ENCODE measurements around the gene ASZ1. TPM values are rescaled to one million over a fixed set of nuclear protein-coding genes. Genes with fewer than 3 reads are reported as not detected.
A peak's percentile ranks its signal among the peaks of the same experiment; 100 is the strongest.
"Not testable (repeated sequence)": the region's sequence is repeated elsewhere in the genome, so short reads cannot be mapped to it uniquely, and the experiment has no call there.

ASZ1 gene, protein sequence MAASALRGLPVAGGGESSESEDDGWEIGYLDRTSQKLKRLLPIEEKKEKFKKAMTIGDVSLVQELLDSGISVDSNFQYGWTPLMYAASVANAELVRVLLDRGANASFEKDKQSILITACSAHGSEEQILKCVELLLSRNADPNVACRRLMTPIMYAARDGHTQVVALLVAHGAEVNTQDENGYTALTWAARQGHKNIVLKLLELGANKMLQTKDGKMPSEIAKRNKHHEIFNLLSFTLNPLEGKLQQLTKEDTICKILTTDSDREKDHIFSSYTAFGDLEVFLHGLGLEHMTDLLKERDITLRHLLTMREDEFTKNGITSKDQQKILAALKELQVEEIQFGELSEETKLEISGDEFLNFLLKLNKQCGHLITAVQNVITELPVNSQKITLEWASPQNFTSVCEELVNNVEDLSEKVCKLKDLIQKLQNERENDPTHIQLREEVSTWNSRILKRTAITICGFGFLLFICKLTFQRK
- total RNA-seq: not detected

- no peak for DNase-seq
Measured at GRCh38 chr7:117427258-117427701, at the start of gene ASZ1. Gene ASZ1 (minus strand): TSS chr7:117427493. CDS start chr7:117427460, 33 bp downstream.

GRCh38 chr7:117476557-117477215, 49.4 kb upstream of the ASZ1 start:
- DNase-seq: no peak

GRCh38 chr7:117472335-117472734, 45.0 kb upstream of the ASZ1 start:
- no peak for DNase-seq

- no peak for DNase-seq
Measured at GRCh38 chr7:117470777-117471176, 43.5 kb upstream of the ASZ1 start.

DNA sequence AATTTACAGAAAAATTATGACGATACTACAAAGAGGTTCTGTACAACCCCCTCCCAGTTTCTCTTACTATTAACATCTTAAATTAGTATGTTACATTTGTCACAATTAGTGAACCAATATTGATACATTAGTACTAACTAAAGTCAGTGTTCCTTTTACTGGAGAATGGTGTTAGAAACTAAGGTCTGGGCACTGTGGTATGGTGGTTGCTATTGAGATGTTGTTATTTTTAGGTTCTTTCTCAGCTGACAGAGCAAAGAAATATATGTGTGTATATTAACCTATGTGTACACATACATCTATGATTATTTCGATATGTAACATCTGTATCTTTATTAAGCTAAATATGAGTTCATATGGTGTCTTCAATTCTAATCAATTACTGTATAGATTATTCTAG, 40.9 kb upstream of the ASZ1 start:
- no peak for DNase-seq

DNA sequence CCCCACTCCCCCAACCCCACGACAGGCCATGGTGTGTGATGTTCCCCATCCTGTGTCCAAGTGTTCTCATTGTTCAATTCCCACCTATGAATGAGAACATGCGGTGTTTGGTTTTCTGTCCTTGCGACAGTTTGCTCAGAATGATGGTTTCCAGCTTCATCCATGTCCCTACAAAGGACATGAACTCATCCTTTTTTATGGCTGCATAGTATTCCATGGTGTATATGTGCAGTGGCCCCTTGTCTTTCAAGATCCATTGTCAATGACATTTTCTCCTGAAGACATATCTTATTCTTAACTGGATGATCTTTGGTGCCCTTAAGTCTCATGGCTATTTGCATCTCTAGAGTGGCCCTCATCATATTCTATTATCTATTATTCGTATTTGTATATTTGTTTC, 33.5 kb upstream of the ASZ1 start:
- not testable (repeated sequence) for DNase-seq

DNA sequence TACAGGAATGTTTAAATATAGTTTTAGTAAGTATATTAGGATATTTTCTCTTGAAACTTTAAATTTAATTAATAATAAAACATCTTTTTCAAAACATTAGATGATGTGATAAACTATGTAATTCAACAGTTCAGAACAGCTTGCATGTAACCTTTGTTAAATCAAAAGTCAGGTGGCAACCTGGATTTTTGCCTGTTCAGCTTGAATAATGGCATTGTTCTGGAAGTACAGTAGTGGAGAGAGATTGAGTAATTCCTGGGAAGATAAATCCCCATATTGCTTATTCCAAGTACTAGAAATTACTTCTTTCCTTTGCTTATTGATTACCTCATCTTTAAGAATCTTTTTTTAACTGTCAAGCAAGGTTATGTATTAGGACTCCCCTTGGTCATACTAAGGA, 32.4 kb upstream of the ASZ1 start:
- no peak for DNase-seq

DNA sequence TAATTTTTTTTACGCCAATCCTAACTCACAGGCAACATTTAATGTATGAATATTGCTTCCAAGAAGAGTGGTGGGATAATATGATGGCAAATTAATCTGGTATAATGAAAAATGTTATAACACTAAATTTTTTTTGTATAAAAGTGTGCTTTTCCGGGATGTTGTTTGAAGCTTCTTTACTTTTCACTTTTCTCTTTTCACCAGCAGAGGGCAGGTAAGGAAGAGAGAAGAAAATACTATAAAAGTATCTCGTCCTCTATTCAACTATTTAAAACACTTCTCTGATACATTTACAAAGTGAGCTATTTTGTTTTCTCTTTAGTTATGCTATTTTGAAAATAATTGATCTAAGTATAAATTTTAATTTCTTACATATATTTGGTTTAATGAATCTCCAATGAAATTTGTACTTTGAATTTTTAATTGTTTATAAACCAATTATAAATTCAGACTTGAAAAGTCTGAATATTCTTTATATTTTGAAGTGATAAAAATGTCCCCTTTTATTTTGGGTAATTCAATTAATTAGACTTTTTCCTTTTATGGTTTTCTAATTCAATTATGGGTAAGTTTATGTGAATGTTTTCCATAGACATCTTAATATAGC, 31.8 kb upstream of the ASZ1 start:
- DNase-seq: peak; percentile 50

GRCh38 chr7:117448655-117449054, 21.4 kb upstream of the ASZ1 start:
- DNase-seq: no peak

- DNase-seq: no peak
Measured at GRCh38 chr7:117446220-117446815, 19.0 kb upstream of the ASZ1 start.

GRCh38 chr7:117445206-117445605, 17.9 kb upstream of the ASZ1 start:
- DNase-seq: no peak

GRCh38 chr7:117444646-117445045, 17.4 kb upstream of the ASZ1 start:
- DNase-seq: no peak

DNA sequence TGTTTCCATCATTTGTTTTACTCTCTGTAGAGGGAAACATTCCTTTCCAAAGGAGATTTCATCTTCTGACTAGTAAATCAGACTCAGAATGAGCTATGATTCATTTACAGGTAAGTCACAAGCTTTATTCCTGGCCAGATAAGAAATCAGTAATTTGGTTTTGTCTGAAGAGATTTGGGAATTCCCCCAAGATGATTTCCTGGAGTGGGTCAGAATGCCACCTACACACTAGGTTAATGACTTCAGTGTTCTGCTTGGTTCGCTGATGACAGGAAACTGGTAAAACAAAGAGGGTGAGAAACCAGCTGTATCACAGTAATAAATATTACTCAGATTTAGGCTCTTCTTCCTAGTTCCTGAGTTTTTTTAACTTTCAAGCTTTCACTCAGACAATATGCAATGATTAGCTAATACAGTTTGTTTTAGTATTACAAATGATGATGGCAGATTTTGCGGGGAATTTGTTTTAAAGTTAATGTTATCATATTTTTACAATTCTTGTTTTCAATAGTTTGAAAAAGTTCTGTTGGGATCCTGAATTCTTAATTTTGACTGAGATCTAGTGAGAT, 8.3 kb upstream of the ASZ1 start:
- no peak for DNase-seq

DNA sequence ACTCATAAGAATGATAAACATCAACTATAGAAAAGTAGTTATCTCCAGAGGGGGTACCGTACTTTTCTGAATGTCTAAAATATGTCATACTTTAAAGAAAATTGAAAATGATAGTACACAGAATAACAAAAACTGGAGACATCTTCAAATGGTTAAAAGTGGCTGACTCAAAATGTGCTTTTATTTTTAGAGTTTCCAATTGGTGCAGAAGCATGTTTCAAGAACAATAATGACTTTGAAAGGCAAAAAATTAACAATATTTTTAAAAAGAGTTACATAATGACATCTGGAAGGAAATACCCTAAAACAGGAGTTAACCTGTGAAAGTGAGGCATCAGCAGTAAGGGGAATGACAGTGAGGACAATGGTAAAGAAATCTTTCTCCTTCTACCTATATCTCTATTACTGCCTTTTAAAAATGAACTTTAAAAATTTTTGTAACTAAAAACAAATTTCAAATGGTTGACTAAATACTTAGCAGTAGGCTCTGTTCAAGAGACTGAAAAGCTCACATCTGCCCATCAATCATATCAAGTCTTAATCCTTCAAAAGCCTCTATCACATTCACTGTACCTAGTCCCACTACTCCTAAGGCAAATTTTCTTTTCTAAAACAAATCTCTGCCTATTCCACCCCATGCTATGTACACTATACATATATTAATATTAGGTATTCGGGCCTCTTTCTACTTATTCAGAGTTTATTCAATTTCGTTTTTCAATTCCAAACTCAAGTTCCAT, 3.0 kb downstream of the ASZ1 start:
- DNase-seq: no peak

- not testable (repeated sequence) for DNase-seq
Measured at GRCh38 chr7:117414591-117414990, 12.7 kb downstream of the ASZ1 start.

GRCh38 chr7:117412946-117413559, 14.2 kb downstream of the ASZ1 start:
- no peak for DNase-seq

DNA sequence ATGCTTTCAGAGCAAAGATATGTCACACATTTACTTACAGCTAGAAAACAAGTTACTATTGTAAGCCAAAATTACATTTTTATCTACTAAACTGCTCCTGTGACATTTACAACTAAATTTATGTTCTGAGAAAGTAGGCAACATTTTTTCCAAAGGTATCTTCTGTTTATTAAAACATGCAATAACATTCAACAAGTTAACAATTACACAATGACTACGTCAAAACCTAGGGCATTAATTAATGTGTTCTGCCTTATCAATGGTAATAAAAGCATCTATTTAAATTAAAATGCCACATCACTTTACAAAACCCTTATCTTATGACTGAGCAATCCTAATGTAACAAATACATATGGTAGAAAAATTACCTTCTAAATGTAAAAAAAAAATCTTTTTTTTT, 14.9 kb downstream of the ASZ1 start:
- no peak for DNase-seq

- no peak for DNase-seq
Measured at GRCh38 chr7:117411539-117411938, 15.8 kb downstream of the ASZ1 start.

GRCh38 chr7:117408831-117409230, 18.5 kb downstream of the ASZ1 start:
- DNase-seq: no peak

DNA sequence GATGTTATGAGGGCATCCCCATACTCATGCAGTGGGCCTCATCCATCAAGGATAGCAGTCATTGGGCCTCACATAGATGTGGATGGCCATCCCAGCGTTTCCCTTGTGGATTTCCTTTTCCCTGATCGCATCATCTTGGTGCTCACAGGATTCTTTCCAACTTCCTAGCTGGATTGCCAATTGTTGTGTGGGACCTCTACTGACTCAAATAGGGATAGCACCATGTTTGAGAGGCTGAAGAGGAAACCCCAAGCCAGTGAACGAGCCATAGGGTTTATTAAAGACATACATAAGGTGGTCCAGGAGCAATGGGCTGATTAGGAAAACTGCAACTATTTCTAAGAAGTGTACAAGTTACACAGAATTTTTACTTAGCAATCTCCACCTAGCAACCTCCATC, 21.8 kb downstream of the ASZ1 start:
- no peak for DNase-seq

GRCh38 chr7:117403737-117404136, 23.6 kb downstream of the ASZ1 start:
- no peak for DNase-seq

All from tongue (tissue), 2 donors.